Measurements from ENCODE around the gene P3H3. TPM values are rescaled to one million over a fixed set of nuclear protein-coding genes. Genes with fewer than 3 reads are reported as not detected.

P3H3 gene
- polyA plus RNA-seq, 2 of the 4 experiments (the other 2 are of a cell fraction) = 8.6 to 21.9 TPM

DNA sequence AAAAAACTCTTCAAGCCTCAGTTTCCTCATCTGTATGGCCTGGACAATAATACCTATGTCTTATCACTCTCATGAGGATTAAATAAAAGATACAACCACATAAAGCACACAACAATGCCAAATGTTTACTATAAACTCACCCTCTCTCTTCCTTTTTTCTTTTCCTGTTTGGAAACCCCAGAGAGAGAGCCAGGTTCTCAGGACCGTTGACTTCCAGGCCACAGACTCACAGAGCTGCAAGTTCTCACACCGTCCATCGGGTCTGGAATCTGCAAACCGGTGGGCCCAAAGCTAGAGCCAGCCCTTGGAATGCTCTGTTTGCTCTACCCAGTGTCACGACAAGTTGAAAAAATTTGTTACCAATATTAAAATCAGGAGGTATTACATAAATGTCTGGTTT lies 43.4 kb upstream of the P3H3 start:
- WGBS (ENCODE audit: missing lambda C conversion rate) = 71% methylated on average over 5 of the region's 5 CpGs
- Histone ChIP-seq H3K4me2 (no peak overlapping the region), H3K27ac (no peak overlapping the region), H3K4me1 (no peaks in the 10 kb centered on the region), H3K4me3 (no peak overlapping the region), H3K9me3 (no peaks in the 10 kb centered on the region)
- POLR2A ChIA-PET = no interaction called here
- DNase-seq (ENCODE audit: low read depth in 1 of 2, low spot score in 1 of 2) = no peak
- FAIRE-seq = no peak
- CTCF ChIA-PET = interaction anchor here (1.7 to 26.0 kb wide), 7 partner anchors 16 to 64 kb away, joined by 4 to 670 read pairs (median 14); partner anchors contain the start of genes GPR162, LAG3, MLF2 and P3H3
- TF ChIP-seq, protein P1, sequence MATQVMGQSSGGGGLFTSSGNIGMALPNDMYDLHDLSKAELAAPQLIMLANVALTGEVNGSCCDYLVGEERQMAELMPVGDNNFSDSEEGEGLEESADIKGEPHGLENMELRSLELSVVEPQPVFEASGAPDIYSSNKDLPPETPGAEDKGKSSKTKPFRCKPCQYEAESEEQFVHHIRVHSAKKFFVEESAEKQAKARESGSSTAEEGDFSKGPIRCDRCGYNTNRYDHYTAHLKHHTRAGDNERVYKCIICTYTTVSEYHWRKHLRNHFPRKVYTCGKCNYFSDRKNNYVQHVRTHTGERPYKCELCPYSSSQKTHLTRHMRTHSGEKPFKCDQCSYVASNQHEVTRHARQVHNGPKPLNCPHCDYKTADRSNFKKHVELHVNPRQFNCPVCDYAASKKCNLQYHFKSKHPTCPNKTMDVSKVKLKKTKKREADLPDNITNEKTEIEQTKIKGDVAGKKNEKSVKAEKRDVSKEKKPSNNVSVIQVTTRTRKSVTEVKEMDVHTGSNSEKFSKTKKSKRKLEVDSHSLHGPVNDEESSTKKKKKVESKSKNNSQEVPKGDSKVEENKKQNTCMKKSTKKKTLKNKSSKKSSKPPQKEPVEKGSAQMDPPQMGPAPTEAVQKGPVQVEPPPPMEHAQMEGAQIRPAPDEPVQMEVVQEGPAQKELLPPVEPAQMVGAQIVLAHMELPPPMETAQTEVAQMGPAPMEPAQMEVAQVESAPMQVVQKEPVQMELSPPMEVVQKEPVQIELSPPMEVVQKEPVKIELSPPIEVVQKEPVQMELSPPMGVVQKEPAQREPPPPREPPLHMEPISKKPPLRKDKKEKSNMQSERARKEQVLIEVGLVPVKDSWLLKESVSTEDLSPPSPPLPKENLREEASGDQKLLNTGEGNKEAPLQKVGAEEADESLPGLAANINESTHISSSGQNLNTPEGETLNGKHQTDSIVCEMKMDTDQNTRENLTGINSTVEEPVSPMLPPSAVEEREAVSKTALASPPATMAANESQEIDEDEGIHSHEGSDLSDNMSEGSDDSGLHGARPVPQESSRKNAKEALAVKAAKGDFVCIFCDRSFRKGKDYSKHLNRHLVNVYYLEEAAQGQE (IDR thresholded peaks at IDR 0.05) = no peak
- TF ChIP-seq MAZ (IDR thresholded peaks at IDR 0.05; ENCODE audit: borderline replicate concordance, low read depth, low read length) (no peak), ZC3H11A (IDR thresholded peaks at IDR 0.05) (no peak), CBX8 (IDR thresholded peaks at IDR 0.05) (no peak), HEYL (CRISPR knock-in tag; IDR thresholded peaks at IDR 0.05) (no peak), PBX3 (IDR thresholded peaks at IDR 0.05) (no peak), EP300 (IDR thresholded peaks at IDR 0.05) (no peak), HES2 (IDR thresholded peaks at IDR 0.05) (no peak), RAD21 (conservative IDR thresholded peaks at IDR 0.05 in 1 of 2, IDR thresholded peaks at IDR 0.05 in 1 of 2) (no peak), MAFK (IDR thresholded peaks at IDR 0.05; ENCODE audit: partially characterized antibody) (no peak), HOXB13 (CRISPR knock-in tag; IDR thresholded peaks at IDR 0.05; ENCODE audit: low read depth) (no peak), TFCP2L1 (CRISPR knock-in tag; IDR thresholded peaks at IDR 0.05) (no peak), FOSL2 (IDR thresholded peaks at IDR 0.05) (no peak), FOSL2 (CRISPR knock-in tag; IDR thresholded peaks at IDR 0.05) (no peak), EHMT2 (IDR thresholded peaks at IDR 0.05; ENCODE audit: low read depth) (no peak)
- no peak for ATAC-seq

- H3K27ac ChIP-seq = no peak overlapping the region
- 90% methylated on average over 9 of the region's 9 CpGs for WGBS (ENCODE audit: missing lambda C conversion rate)
- ChIA-PET POLR2A (no interaction called here), CTCF (interaction anchor here (1.0 to 26.0 kb wide), 8 partner anchors 9 to 232 kb away, joined by 3 to 670 read pairs (median 6); partner anchors contain the start of genes GPR162, LAG3, MLF2 and P3H3)
- no peaks in the 10 kb centered on the region for H3K4me1 ChIP-seq
- DNase-seq (ENCODE audit: low read depth in 1 of 2, low spot score in 1 of 2) = no peak
- H3K9me3 ChIP-seq = no peaks in the 10 kb centered on the region
- no peak for ATAC-seq
- no peak overlapping the region for H3K4me2 ChIP-seq
- H3K4me3 ChIP-seq = no peak overlapping the region
- TF ChIP-seq ATOH8 (CRISPR knock-in tag; IDR thresholded peaks at IDR 0.05; ENCODE audit: low read depth) (no peak), TFCP2L1 (CRISPR knock-in tag; IDR thresholded peaks at IDR 0.05) (no peak), NPAS2 (CRISPR knock-in tag; IDR thresholded peaks at IDR 0.05; ENCODE audit: borderline replicate concordance) (no peak), ZC3H11A (IDR thresholded peaks at IDR 0.05) (no peak), HOXA7 (CRISPR knock-in tag; IDR thresholded peaks at IDR 0.05) (no peak), SMC3 (IDR thresholded peaks at IDR 0.05) (no peak), GATA3 (IDR thresholded peaks at IDR 0.05; ENCODE audit: borderline replicate concordance) (no peak), RNF2 (IDR thresholded peaks at IDR 0.05; ENCODE audit: borderline replicate concordance, low read depth) (no peak), TP53 (CRISPR knock-in tag; IDR thresholded peaks at IDR 0.05) (no peak), RCOR1 (IDR thresholded peaks at IDR 0.05; ENCODE audit: low read depth, low read length) (no peak), FOSB (CRISPR knock-in tag; IDR thresholded peaks at IDR 0.05) (no peak), HDAC2 (IDR thresholded peaks at IDR 0.05) (no peak), RAD21 (conservative IDR thresholded peaks at IDR 0.05 in 1 of 2, IDR thresholded peaks at IDR 0.05 in 1 of 2) (no peak), HEYL (CRISPR knock-in tag; IDR thresholded peaks at IDR 0.05) (no peak), CBX2 (IDR thresholded peaks at IDR 0.05; ENCODE audit: borderline replicate concordance, low read depth) (no peak), EP300 (IDR thresholded peaks at IDR 0.05) (no peak), RARB (CRISPR knock-in tag; IDR thresholded peaks at IDR 0.05) (no peak), FOXS1 (CRISPR knock-in tag; IDR thresholded peaks at IDR 0.05) (no peak), JUN (IDR thresholded peaks at IDR 0.05) (no peak)
- TF ChIP-seq, protein P2, sequence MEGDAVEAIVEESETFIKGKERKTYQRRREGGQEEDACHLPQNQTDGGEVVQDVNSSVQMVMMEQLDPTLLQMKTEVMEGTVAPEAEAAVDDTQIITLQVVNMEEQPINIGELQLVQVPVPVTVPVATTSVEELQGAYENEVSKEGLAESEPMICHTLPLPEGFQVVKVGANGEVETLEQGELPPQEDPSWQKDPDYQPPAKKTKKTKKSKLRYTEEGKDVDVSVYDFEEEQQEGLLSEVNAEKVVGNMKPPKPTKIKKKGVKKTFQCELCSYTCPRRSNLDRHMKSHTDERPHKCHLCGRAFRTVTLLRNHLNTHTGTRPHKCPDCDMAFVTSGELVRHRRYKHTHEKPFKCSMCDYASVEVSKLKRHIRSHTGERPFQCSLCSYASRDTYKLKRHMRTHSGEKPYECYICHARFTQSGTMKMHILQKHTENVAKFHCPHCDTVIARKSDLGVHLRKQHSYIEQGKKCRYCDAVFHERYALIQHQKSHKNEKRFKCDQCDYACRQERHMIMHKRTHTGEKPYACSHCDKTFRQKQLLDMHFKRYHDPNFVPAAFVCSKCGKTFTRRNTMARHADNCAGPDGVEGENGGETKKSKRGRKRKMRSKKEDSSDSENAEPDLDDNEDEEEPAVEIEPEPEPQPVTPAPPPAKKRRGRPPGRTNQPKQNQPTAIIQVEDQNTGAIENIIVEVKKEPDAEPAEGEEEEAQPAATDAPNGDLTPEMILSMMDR (IDR thresholded peaks at IDR 0.05) = no peak
- no peak for FAIRE-seq
Observed at GRCh38 chr12:6786416-6787094, 41.7 kb upstream of the P3H3 start.

Measured in A549 (cell line).